ENCODE data around the gene SMIM1. TPM values are rescaled to one million over a fixed set of nuclear protein-coding genes. Genes with fewer than 3 reads are reported as not detected.

Gene SMIM1
- total and polyA plus RNA-seq, 2 of the 4 experiments (the other 2 are of a cell fraction) = 0.90 to 3.4 TPM

DNA sequence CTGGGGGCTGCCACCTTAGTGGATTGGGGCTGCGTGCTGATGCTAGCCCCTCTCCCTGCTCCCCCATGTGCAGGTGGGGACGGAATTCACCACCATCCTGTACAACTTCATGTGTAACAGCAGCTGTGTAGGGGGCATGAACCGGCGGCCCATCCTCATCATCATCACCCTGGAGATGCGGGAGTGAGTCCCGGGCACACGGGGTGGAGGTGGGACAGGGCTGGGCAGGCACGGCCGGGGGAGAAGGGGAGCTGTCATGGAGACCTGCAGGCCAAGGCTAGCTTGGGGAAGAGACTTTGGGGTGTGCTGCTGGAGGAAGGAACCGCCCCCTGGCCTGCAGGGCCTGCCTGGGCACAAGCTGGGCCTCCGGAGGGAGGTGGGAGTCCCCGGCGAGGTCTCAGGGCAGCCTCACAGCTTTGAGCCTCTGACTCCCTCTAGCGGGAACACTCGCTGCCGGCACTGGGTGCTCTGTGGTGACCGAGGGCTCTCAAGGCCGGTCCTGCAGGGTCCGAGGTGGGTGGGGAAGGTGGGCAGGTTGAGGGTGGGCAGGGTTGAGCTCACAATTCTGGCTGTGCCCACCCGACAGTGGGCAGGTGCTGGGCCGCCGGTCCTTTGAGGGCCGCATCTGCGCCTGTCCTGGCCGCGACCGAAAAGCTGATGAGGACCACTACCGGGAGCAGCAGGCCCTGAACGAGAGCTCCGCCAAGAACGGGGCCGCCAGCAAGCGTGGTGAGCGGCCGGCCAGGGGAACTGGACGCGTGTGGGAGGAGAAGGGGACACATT, 45.3 kb upstream of the SMIM1 start:
- no peak overlapping the region for H4K5ac ChIP-seq (ENCODE audit: low read depth, low read length)
- H3K9me3 ChIP-seq (ENCODE audit: control insufficient read depth, insufficient read depth, low read length) = no peaks in the 10 kb centered on the region
- H3K27me3 ChIP-seq (ENCODE audit: control insufficient read depth, insufficient read depth, low read length) = no peaks in the 10 kb centered on the region; the same call in 1 of the 2 replicates
- H3K23ac ChIP-seq (ENCODE audit: low read depth, low read length) = no peak overlapping the region
- no peaks in the 10 kb centered on the region for H3K79me1 ChIP-seq (ENCODE audit: low read depth in 1 of 2, low read length in 2 of 2)
- ChIA-PET POLR2A (ENCODE audit: unreplicated experiment) (no interaction called here), CTCF (no interaction called here)
- H3K14ac ChIP-seq (replicated peaks; ENCODE audit: low read depth, low read length) = no peak overlapping the region
- in situ Hi-C loops (cut with MboI; ENCODE audit: low sequenced_read_pairs) (no loop called here), dilution Hi-C loops (cut with HindIII; ENCODE audit: low sequenced_read_pairs, unreplicated experiment) (no loop called here), intact Hi-C loops (cut with micrococcal nuclease) (loop anchor here (10.0 kb wide), 2 partner anchors 162 to 232 kb away; no protein-coding TSS in a partner anchor)
- TF ChIP-seq FOS (IDR thresholded peaks at IDR 0.05; ENCODE audit: low read depth, low read length) = no peak
- no peak for TF ChIP-seq RFX5 (IDR thresholded peaks at IDR 0.05; ENCODE audit: low read depth, low read length)
- TF ChIP-seq, protein P1, sequence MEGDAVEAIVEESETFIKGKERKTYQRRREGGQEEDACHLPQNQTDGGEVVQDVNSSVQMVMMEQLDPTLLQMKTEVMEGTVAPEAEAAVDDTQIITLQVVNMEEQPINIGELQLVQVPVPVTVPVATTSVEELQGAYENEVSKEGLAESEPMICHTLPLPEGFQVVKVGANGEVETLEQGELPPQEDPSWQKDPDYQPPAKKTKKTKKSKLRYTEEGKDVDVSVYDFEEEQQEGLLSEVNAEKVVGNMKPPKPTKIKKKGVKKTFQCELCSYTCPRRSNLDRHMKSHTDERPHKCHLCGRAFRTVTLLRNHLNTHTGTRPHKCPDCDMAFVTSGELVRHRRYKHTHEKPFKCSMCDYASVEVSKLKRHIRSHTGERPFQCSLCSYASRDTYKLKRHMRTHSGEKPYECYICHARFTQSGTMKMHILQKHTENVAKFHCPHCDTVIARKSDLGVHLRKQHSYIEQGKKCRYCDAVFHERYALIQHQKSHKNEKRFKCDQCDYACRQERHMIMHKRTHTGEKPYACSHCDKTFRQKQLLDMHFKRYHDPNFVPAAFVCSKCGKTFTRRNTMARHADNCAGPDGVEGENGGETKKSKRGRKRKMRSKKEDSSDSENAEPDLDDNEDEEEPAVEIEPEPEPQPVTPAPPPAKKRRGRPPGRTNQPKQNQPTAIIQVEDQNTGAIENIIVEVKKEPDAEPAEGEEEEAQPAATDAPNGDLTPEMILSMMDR (conservative IDR thresholded peaks at IDR 0.05; ENCODE audit: low read depth, low read length) = peak; percentile 38
- TF ChIP-seq, protein P2, sequence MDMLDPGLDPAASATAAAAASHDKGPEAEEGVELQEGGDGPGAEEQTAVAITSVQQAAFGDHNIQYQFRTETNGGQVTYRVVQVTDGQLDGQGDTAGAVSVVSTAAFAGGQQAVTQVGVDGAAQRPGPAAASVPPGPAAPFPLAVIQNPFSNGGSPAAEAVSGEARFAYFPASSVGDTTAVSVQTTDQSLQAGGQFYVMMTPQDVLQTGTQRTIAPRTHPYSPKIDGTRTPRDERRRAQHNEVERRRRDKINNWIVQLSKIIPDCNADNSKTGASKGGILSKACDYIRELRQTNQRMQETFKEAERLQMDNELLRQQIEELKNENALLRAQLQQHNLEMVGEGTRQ (IDR thresholded peaks at IDR 0.05; ENCODE audit: low read depth, low read length) = no peak
- TF ChIP-seq MAFK (IDR thresholded peaks at IDR 0.05; ENCODE audit: low read depth, low read length) = no peak
- TF ChIP-seq RCOR1 (IDR thresholded peaks at IDR 0.05; ENCODE audit: insufficient replicate concordance, low read length) = no peak
- peak; percentile 21; the same call in 1 of the 2 replicates for TF ChIP-seq RAD21 (IDR thresholded peaks at IDR 0.05; ENCODE audit: low read length)
- H3K56ac ChIP-seq (ENCODE audit: extremely low read depth, insufficient read depth, low read length) = no peak overlapping the region
- H2BK120ac ChIP-seq (ENCODE audit: low read depth, low read length) = no peak overlapping the region
- ATAC-seq (ENCODE audit: low read depth) = peak; percentile 54; the same call in 1 of the 2 replicates
- no peak overlapping the region for H4K91ac ChIP-seq (ENCODE audit: insufficient read depth, low read depth, low read length)
- H2BK15ac ChIP-seq (ENCODE audit: low read depth, low read length) = no peak overlapping the region
- no peak overlapping the region for H3K4me3 ChIP-seq (ENCODE audit: insufficient read depth, low read depth, low read length)
- no peak overlapping the region for H3K18ac ChIP-seq (ENCODE audit: low read depth, low read length)
- H2AK5ac ChIP-seq (ENCODE audit: low read depth, low read length) = no peak overlapping the region
- H3K4me2 ChIP-seq (ENCODE audit: low read depth, low read length) = no peak overlapping the region
- no peak overlapping the region for H3K27ac ChIP-seq (ENCODE audit: insufficient read depth, low read length)
- no peaks in the 10 kb centered on the region for H3K9me1 ChIP-seq (ENCODE audit: insufficient read depth, low read length)
- no peak overlapping the region for H3K4ac ChIP-seq (ENCODE audit: low read depth, low read length)
- BruUV-seq (replicated peaks) = no TSS peak
- 69% methylated on average over 18 of the region's 37 CpGs; no CpG with 5 or more reads in 1 of the 2 experiments for WGBS, 2 experiments (ENCODE audit: extremely low coverage in 2 of 2, insufficient read length in 1 of 2)
- DNase-seq = no peak
- H3K36me3 ChIP-seq (ENCODE audit: control insufficient read depth, insufficient read depth, low read length) = no peaks in the 10 kb centered on the region
- H3K9ac ChIP-seq (ENCODE audit: low read depth, low read length) = no peak overlapping the region
- H2AK9ac ChIP-seq (replicated peaks; ENCODE audit: low read depth, low read length, poor library complexity) = no peak overlapping the region
- no peaks in the 10 kb centered on the region for H3K4me1 ChIP-seq (ENCODE audit: control insufficient read depth, insufficient read depth, low read length)
- H4K8ac ChIP-seq (ENCODE audit: low read depth in 2 of 2, low read length in 2 of 2) = no peak overlapping the region
- H2BK20ac ChIP-seq (ENCODE audit: low read depth, low read length) = no peak overlapping the region
- no peak overlapping the region for H2AFZ ChIP-seq (replicated peaks; ENCODE audit: low read length, poor library complexity)
- H2BK5ac ChIP-seq (ENCODE audit: low read depth, low read length, poor library complexity, severe bottlenecking) = no peak overlapping the region
- H4K20me1 ChIP-seq (ENCODE audit: insufficient read depth, low read length) = no peaks in the 10 kb centered on the region
